Neural cell (in vitro differentiated cells): ENCODE measurements around the gene ZNF148. TPM values are rescaled to one million over a fixed set of nuclear protein-coding genes. Genes with fewer than 3 reads are reported as not detected.

Experiments
- H2AFZ ChIP-seq: fragments of 200-600, 300-800 bp; sonication (generic), shearing (Covaris generic); 2 replicates; pipeline ENCODE4 v1.6.0; 2014; ENCODE audit warnings: low read depth, mild to moderate bottlenecking, antibody characterized with exemption, low read length, moderate library complexity
- H3F3A ChIP-seq: fragments of 200-600 bp; shearing (Covaris generic); 2 replicates; pipeline ENCODE4 v1.6.1; 2016; ENCODE audit warnings: mild to moderate bottlenecking, moderate library complexity, mixed read lengths, antibody characterized with exemption, low read length; ENCODE audit not compliant: insufficient read depth, poor library complexity, severe bottlenecking
- H3K27ac ChIP-seq: fragments of 200-600, 300-800 bp; sonication (generic), shearing (Covaris generic); 2 replicates; pipeline ENCODE4 v1.5.1; 2014; ENCODE audit warnings: mild to moderate bottlenecking, low read length, moderate library complexity
- H3K27me3 ChIP-seq: fragments of 300-800, 200-600 bp; sonication (generic), shearing (Covaris generic); 2 replicates; pipeline ENCODE4 v1.6.0; 2014; ENCODE audit warnings: mild to moderate bottlenecking, low read depth, low read length, moderate library complexity; ENCODE audit not compliant: insufficient read depth
- H3K36me3 ChIP-seq: fragments of 300-800, 200-600 bp; sonication (generic), shearing (Covaris generic); 2 replicates; pipeline ENCODE4 v1.5.1; 2014; ENCODE audit warnings: mild to moderate bottlenecking, antibody characterized with exemption, low read length, moderate library complexity; ENCODE audit not compliant: insufficient read depth
- H3K4me2 ChIP-seq: fragments of 300-800, 200-600 bp; sonication (generic), shearing (Covaris generic); 2 replicates; pipeline ENCODE4 v1.6.0; 2014; ENCODE audit warnings: mild to moderate bottlenecking, low read length
- H3K4me3 ChIP-seq: fragments of 300-800, 200-600 bp; sonication (generic), shearing (Covaris generic); 2 replicates; pipeline ENCODE4 v1.5.1; 2014; ENCODE audit warnings: mild to moderate bottlenecking, low read length, moderate library complexity
- H3K79me2 ChIP-seq: fragments of 200-600 bp; shearing (Covaris generic); replicated peaks from 2 replicates; pipeline ENCODE4 v1.6.0; 2014; ENCODE audit warnings: mild to moderate bottlenecking, low read length, moderate library complexity; ENCODE audit not compliant: insufficient read depth
- H3K9ac ChIP-seq: fragments of 300-800, 200-600 bp; sonication (generic), shearing (Covaris generic); 2 replicates; pipeline ENCODE4 v1.6.1; 2016; ENCODE audit warnings: mild to moderate bottlenecking, low read length, mixed read lengths
- H3K9me2 ChIP-seq: fragments of 200-600 bp; shearing (Covaris generic); 2 replicates; pipeline ENCODE4 v1.6.1; 2016; ENCODE audit warnings: mild to moderate bottlenecking, low read length, mixed read lengths; ENCODE audit not compliant: insufficient read depth
- H3K9me3 ChIP-seq: fragments of 200-600, 300-800 bp; sonication (generic), shearing (Covaris generic); 2 replicates; pipeline ENCODE4 v1.6.1; 2016; ENCODE audit warnings: mild to moderate bottlenecking, mixed run types, low read length, moderate library complexity, mixed read lengths
- H4K20me1 ChIP-seq: fragments of 200-600 bp; shearing (Covaris generic); 2 replicates; pipeline ENCODE4 v1.6.1; 2016; ENCODE audit warnings: mild to moderate bottlenecking, mixed run types; ENCODE audit not compliant: insufficient read depth
- CTCF ChIP-seq: fragments of 450-650 bp; IDR thresholded peaks from 2 replicates; pipeline ENCODE4 v1.5.1; 2014; ENCODE audit warnings: antibody characterized with exemption, mild to moderate bottlenecking, moderate library complexity; ENCODE audit not compliant: poor library complexity, severe bottlenecking
- EP300 ChIP-seq: fragments of 450-650 bp; conservative IDR thresholded peaks from 2 replicates; pipeline ENCODE4 v1.6.1; 2014; ENCODE audit warnings: antibody characterized with exemption, mild to moderate bottlenecking, moderate library complexity; ENCODE audit not compliant: poor library complexity, severe bottlenecking
- EZH2 ChIP-seq: fragments of 200-600, 300-800 bp; shearing (Covaris generic), sonication (generic); IDR thresholded peaks from 2 replicates; pipeline ENCODE4 v1.6.1; 2014; ENCODE audit warnings: antibody characterized with exemption, low read length, borderline replicate concordance, mild to moderate bottlenecking; ENCODE audit not compliant: insufficient read depth, poor library complexity, severe bottlenecking
- MXI1 ChIP-seq: fragments of 450-650 bp; conservative IDR thresholded peaks from 2 replicates; pipeline ENCODE4 v1.6.1; 2014; ENCODE audit warnings: antibody characterized with exemption, mild to moderate bottlenecking; ENCODE audit not compliant: poor library complexity, severe bottlenecking
- POLR2AphosphoS5 ChIP-seq: IDR thresholded peaks from 2 replicates; pipeline ENCODE4 v1.6.1; 2012
- RAD21 ChIP-seq: fragments of 450-650 bp; conservative IDR thresholded peaks from 2 replicates; pipeline ENCODE4 v1.6.1; 2014; ENCODE audit warnings: antibody characterized with exemption, mild to moderate bottlenecking, moderate library complexity
- SMC3 ChIP-seq: fragments of 450-650 bp; conservative IDR thresholded peaks from 2 replicates; pipeline ENCODE4 v1.6.1; 2014; ENCODE audit warnings: antibody characterized with exemption, mild to moderate bottlenecking, moderate library complexity; ENCODE audit not compliant: poor library complexity
- TAF1 ChIP-seq: IDR thresholded peaks from 2 replicates; pipeline ENCODE4 v1.6.1; 2012; ENCODE audit warnings: low read depth
- polyA plus RNA-seq: library from polyadenylated mRNA; depleted of rRNA; stranded (reverse); fragments of >200 nt; gene quantifications from 2 replicates; pipeline ENCODE4 v1.2.3, GENCODE V29; 2014
- TF ChIP-seq, protein P1 (sequence below): IDR thresholded peaks from 2 replicates; pipeline ENCODE4 v1.6.1; 2012; ENCODE audit warnings: borderline replicate concordance

ZNF148 gene
- polyA plus RNA-seq, 1 donor from 2014 or later, result 16.9 TPM

GRCh38 chr3:125211523-125212090, 163.5 kb downstream of the ZNF148 start:
- no peak overlapping the region for H3K9ac ChIP-seq
- H4K20me1 ChIP-seq, result no peaks in the 10 kb centered on the region
- no peak overlapping the region for H3K4me3 ChIP-seq
- no peaks in the 10 kb centered on the region for H3K9me2 ChIP-seq
- H3F3A ChIP-seq, result no peaks in the 10 kb centered on the region
- peaks cover 21% of the 10 kb centered on the region for H3K27me3 ChIP-seq
- H3K9me3 ChIP-seq, result no peaks in the 10 kb centered on the region
- no peaks in the 10 kb centered on the region for H3K79me2 ChIP-seq
- H2AFZ ChIP-seq, result no peak overlapping the region
- no peak overlapping the region for H3K27ac ChIP-seq
- H3K4me2 ChIP-seq, result no peak overlapping the region
- H3K36me3 ChIP-seq, result no peaks in the 10 kb centered on the region
- TF ChIP-seq SMC3, result no peak
- no peak for TF ChIP-seq MXI1
- TF ChIP-seq CTCF, result no peak
- no peak for TF ChIP-seq POLR2AphosphoS5
- no peak for TF ChIP-seq TAF1
- TF ChIP-seq, protein P1, sequence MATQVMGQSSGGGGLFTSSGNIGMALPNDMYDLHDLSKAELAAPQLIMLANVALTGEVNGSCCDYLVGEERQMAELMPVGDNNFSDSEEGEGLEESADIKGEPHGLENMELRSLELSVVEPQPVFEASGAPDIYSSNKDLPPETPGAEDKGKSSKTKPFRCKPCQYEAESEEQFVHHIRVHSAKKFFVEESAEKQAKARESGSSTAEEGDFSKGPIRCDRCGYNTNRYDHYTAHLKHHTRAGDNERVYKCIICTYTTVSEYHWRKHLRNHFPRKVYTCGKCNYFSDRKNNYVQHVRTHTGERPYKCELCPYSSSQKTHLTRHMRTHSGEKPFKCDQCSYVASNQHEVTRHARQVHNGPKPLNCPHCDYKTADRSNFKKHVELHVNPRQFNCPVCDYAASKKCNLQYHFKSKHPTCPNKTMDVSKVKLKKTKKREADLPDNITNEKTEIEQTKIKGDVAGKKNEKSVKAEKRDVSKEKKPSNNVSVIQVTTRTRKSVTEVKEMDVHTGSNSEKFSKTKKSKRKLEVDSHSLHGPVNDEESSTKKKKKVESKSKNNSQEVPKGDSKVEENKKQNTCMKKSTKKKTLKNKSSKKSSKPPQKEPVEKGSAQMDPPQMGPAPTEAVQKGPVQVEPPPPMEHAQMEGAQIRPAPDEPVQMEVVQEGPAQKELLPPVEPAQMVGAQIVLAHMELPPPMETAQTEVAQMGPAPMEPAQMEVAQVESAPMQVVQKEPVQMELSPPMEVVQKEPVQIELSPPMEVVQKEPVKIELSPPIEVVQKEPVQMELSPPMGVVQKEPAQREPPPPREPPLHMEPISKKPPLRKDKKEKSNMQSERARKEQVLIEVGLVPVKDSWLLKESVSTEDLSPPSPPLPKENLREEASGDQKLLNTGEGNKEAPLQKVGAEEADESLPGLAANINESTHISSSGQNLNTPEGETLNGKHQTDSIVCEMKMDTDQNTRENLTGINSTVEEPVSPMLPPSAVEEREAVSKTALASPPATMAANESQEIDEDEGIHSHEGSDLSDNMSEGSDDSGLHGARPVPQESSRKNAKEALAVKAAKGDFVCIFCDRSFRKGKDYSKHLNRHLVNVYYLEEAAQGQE, result no peak
- no peak for TF ChIP-seq RAD21
- TF ChIP-seq EP300, result no peak
- no peak for TF ChIP-seq EZH2

GRCh38 chr3:125207949-125208568, 167.1 kb downstream of the ZNF148 start:
- Histone ChIP-seq H4K20me1 (no peaks in the 10 kb centered on the region), H2AFZ (no peak overlapping the region), H3K27ac (no peak overlapping the region), H3K36me3 (no peaks in the 10 kb centered on the region), H3K9me3 (no peaks in the 10 kb centered on the region), H3K9ac (no peak overlapping the region), H3K4me2 (no peak overlapping the region), H3K9me2 (no peaks in the 10 kb centered on the region), H3K27me3 (peaks cover 17% of the 10 kb centered on the region), H3K79me2 (no peaks in the 10 kb centered on the region), H3F3A (no peaks in the 10 kb centered on the region), H3K4me3 (no peak overlapping the region)
- TF ChIP-seq EP300 (no peak), RAD21 (no peak), TAF1 (no peak), CTCF (no peak), POLR2AphosphoS5 (no peak), EZH2 (no peak)
- TF ChIP-seq, protein P1, result no peak
